SH-SY5Y (cell line): ENCODE measurements around the gene POU5F1.

Experiments used
- GATA2 ChIP-seq: IDR thresholded peaks from 2 replicates; pipeline ENCODE4 v1.6.1; 2011; ENCODE audit warnings: mild to moderate bottlenecking, low read depth, low read length
- GATA3 ChIP-seq: IDR thresholded peaks from 2 replicates; pipeline ENCODE4 v1.6.1; 2011; ENCODE audit warnings: low read depth, mild to moderate bottlenecking, low read length, moderate library complexity

GRCh38 chr6:31180500-31180899 is 10.0 kb upstream of the POU5F1 start:
- TF ChIP-seq GATA2: no peak
- TF ChIP-seq GATA3: no peak
